ENCODE results near the gene RSPRY1.

Gene RSPRY1

DNA sequence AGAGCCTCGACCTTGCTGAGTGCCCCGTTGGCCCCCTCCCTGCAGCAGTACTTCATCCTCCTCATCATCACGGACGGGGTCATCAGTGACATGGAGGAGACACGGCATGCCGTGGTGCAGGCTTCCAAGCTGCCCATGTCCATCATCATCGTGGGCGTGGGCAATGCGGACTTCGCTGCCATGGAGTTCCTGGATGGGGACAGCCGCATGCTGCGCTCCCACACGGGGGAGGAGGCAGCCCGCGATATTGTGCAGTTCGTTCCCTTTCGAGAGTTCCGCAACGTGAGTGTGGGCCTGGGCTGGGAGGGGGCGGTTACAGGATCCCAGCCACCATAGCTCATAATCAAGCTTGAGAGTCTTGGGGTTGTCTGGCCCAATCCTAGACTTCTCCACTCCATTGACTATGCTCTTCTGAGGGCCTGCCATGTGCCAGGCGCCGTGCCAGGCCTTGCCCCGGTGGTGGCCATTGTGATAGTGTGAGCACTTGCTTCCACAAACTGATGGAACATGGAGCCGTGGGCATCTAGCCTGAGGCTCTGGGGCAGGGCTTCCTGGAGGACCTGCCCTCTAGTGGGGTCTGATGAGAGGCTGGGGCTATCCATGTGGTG is 40.0 kb upstream of the RSPRY1 start:
- Histone ChIP-seq H3K4me1 (ENCODE audit: control insufficient read depth in 1 of 2, insufficient read depth in 2 of 2, low read length in 2 of 2) (peaks cover 6 to 24% of the 10 kb centered on the region in 2 donors), H3K27ac (ENCODE audit: low read length) (no peak overlapping the region), H3K27me3 (ENCODE audit: low read depth, low read length) (no peaks in the 10 kb centered on the region)

DNA sequence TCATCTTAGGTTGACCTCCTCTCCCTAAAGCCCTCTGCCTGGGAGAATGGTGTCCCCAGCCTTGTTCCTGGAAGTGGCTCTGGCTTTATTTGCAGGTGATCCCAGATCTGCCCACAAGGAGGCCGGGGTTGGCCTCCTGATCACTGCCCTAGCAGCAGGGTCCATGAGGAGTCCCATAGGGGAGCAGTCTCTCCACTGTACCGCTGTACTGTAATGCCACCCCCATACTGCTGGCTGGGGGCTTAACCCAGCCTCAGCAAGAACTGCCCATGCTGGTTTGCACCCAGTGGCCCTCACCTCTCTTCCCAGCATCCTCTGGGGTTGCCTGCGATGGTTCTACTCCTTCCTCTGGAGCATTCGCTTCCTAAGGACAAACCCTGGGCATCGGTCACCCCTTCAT is 39.4 kb upstream of the RSPRY1 start:
- Histone ChIP-seq H3K27me3 (ENCODE audit: low read depth, low read length) (no peaks in the 10 kb centered on the region), H3K36me3 (ENCODE audit: control insufficient read depth in 1 of 2, insufficient read depth in 2 of 2, low read length in 2 of 2) (peaks cover 0 to 1% of the 10 kb centered on the region in 2 donors), H3K9me3 (ENCODE audit: control insufficient read depth in 1 of 2, low read length in 2 of 2) (no peaks in the 10 kb centered on the region), H3K4me1 (ENCODE audit: control insufficient read depth in 1 of 2, insufficient read depth in 2 of 2, low read length in 2 of 2) (peaks cover 6 to 24% of the 10 kb centered on the region in 2 donors), H3K27ac (ENCODE audit: low read length) (no peak overlapping the region), H3K4me3 (ENCODE audit: low read depth in 1 of 2, low read length in 2 of 2) (no peak overlapping the region)

More for the DNA sequence above, 40.0 kb upstream of the RSPRY1 start:
- no peaks in the 10 kb centered on the region for H3K9me3 ChIP-seq (ENCODE audit: control insufficient read depth in 1 of 2, low read length in 2 of 2)
- no peak overlapping the region for H3K4me3 ChIP-seq (ENCODE audit: low read depth in 1 of 2, low read length in 2 of 2)
- H3K36me3 ChIP-seq (ENCODE audit: control insufficient read depth in 1 of 2, insufficient read depth in 2 of 2, low read length in 2 of 2) = no peaks in the 10 kb centered on the region

DNA sequence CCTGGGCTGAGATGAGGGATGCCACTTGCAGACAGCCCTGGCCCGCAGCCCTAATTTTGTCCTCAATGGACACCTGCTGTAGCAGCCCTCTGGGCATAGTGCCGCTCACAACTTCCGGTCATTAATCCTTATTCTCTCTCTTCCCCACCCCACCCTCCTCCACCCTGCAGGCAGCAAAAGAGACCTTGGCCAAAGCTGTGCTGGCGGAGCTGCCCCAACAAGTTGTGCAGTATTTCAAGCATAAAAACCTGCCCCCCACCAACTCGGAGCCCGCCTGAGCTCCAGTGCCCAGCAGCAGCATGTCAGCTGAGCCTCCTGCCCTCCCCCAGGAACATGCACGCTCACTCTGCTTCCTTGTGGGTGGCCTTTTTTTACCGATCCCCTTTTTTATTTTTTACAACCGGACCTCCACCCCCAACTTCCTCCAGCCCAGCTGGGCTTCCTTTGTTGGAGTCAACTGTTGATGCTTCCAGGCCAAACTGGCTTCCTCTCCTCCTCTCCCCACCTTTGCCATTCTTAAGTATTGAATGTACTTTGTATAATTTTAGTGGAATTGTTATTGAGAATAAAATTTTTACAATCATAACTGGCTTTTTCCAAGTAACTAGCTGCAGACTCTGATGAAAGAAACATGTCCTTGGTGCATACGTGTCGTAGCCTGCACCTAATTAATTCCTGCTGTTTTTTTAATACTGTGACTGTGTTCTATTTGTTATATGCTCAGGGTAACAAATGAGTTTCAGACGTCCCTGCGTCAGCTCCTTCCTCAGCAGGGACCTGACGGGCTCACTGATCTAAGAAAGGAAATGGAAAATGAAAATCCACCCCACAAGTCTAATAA is 38.5 kb upstream of the RSPRY1 start:
- no peaks in the 10 kb centered on the region for H3K27me3 ChIP-seq (ENCODE audit: low read depth, low read length)
- peaks cover 2 to 6% of the 10 kb centered on the region in 2 donors for H3K36me3 ChIP-seq (ENCODE audit: control insufficient read depth in 1 of 2, insufficient read depth in 2 of 2, low read length in 2 of 2)
- no peaks in the 10 kb centered on the region for H3K9me3 ChIP-seq (ENCODE audit: control insufficient read depth in 1 of 2, low read length in 2 of 2)
- H3K27ac ChIP-seq (ENCODE audit: low read length) = no peak overlapping the region
- H3K4me1 ChIP-seq (ENCODE audit: control insufficient read depth in 1 of 2, insufficient read depth in 2 of 2, low read length in 2 of 2) = peaks cover 6 to 24% of the 10 kb centered on the region in 2 donors
- no peak overlapping the region for H3K4me3 ChIP-seq (ENCODE audit: low read depth in 1 of 2, low read length in 2 of 2)

DNA sequence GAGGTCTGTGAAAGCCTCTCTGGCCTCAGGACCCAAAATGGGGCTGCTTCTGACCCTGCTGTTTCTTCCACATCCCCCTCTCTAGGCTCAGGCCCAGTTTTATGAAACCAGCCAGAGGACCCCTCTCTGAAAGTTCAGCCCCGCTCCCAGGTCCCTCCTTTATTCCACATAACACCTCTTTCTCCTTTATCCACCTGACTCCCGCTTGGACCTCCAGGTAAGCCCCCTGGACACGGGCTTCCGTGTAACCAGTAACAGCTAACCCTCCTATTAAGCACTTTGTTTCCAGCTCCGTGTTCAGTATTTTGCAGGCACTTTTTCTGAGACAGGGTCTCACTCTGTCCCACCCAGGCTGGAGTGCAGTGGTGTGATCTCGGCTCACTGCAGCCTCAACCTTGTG is 37.6 kb upstream of the RSPRY1 start:
- Histone ChIP-seq H3K36me3 (ENCODE audit: control insufficient read depth in 1 of 2, insufficient read depth in 2 of 2, low read length in 2 of 2) (peaks cover 11 to 14% of the 10 kb centered on the region in 2 donors), H3K4me3 (ENCODE audit: low read depth in 1 of 2, low read length in 2 of 2) (no peak overlapping the region), H3K27me3 (ENCODE audit: low read depth, low read length) (no peaks in the 10 kb centered on the region), H3K4me1 (ENCODE audit: control insufficient read depth in 1 of 2, insufficient read depth in 2 of 2, low read length in 2 of 2) (peaks cover 6 to 18% of the 10 kb centered on the region in 2 donors), H3K9me3 (ENCODE audit: control insufficient read depth in 1 of 2, low read length in 2 of 2) (no peaks in the 10 kb centered on the region), H3K27ac (ENCODE audit: low read length) (no peak overlapping the region)

DNA sequence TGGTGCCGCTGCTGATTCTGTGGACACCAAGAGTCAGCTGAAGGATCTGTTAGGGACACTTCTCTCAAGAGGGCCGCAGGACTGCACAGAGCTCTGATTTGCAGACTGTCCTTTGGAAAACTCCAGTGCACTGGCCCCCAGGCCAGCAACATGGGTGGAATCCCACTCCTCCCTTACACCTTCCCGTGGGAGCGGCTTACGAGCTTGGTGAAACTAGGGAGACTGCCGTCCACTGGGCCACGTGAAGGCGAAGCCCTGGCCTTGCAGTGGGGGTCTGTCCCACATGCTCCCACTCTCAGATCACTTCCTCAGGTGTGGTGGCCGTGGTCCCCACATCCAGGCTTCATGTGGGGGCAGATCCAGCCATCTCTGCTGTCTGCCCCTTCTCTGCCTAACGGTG is 36.7 kb upstream of the RSPRY1 start:
- H3K9me3 ChIP-seq (ENCODE audit: control insufficient read depth in 1 of 2, low read length in 2 of 2) = no peaks in the 10 kb centered on the region
- peaks cover 6 to 11% of the 10 kb centered on the region in 2 donors for H3K4me1 ChIP-seq (ENCODE audit: control insufficient read depth in 1 of 2, insufficient read depth in 2 of 2, low read length in 2 of 2)
- H3K36me3 ChIP-seq (ENCODE audit: control insufficient read depth in 1 of 2, insufficient read depth in 2 of 2, low read length in 2 of 2) = peaks cover 20 to 23% of the 10 kb centered on the region in 2 donors
- no peak overlapping the region for H3K27ac ChIP-seq (ENCODE audit: low read length)
- no peaks in the 10 kb centered on the region for H3K27me3 ChIP-seq (ENCODE audit: low read depth, low read length)
- no peak overlapping the region for H3K4me3 ChIP-seq (ENCODE audit: low read depth in 1 of 2, low read length in 2 of 2)

DNA sequence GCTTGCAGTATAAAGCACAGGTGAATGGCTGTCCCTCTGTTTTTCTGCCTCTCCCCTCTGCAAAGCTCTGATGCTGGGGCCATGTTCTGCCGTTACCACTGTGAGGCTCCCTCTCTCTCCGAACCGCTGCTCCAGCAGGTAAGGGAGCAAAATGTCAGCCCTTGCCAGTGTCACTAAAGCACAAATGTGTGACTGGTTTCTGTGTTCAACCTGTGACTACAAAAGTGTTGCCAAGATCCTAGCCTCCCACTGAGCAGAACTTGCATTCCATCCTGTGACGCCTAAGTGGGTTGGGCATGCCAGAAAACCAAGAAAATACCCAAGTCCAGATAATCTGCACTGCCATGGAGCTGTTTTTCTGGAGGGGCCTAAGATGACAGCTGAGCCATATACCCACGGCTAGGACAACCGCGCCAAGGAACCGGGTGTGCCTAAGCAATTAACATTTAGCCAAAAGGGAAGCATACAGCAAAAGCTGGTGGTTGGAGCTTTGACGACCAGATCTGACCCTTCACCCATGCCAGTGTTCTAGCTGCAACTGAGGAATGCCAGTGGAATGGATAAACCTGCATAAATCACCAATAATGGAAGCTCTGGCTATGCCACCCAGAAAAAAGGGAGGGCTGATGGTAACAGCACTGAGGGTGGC is 35.3 kb upstream of the RSPRY1 start:
- Histone ChIP-seq H3K4me1 (ENCODE audit: control insufficient read depth in 1 of 2, insufficient read depth in 2 of 2, low read length in 2 of 2) (peaks cover 6 to 11% of the 10 kb centered on the region in 2 donors), H3K4me3 (ENCODE audit: low read depth in 1 of 2, low read length in 2 of 2) (no peak overlapping the region), H3K27me3 (ENCODE audit: low read depth, low read length) (no peaks in the 10 kb centered on the region), H3K9me3 (ENCODE audit: control insufficient read depth in 1 of 2, low read length in 2 of 2) (no peaks in the 10 kb centered on the region), H3K27ac (ENCODE audit: low read length) (no peak overlapping the region), H3K36me3 (ENCODE audit: control insufficient read depth in 1 of 2, insufficient read depth in 2 of 2, low read length in 2 of 2) (peaks cover 26 to 27% of the 10 kb centered on the region in 2 donors)

DNA sequence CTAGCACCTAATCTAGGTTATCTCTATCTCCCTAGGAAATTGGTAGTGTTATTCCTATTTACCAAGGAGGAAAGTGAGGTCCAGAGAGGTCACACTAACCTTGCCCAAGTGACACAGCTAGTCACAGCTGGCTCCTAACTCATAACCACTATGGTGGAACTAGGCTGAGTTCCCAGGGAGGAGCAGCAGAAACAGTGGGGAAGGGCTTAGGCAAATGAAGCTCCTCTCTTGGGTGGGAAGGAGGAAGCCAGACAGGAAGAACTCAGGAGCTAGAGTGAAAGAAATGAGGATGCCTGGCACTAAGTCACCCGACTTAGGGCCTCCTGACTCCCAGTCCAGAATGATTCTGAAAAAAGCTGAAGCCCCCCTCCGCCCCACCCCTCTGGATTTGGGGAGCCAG is 34.8 kb upstream of the RSPRY1 start:
- no peaks in the 10 kb centered on the region for H3K27me3 ChIP-seq (ENCODE audit: low read depth, low read length)
- peaks cover 27 to 31% of the 10 kb centered on the region in 2 donors for H3K36me3 ChIP-seq (ENCODE audit: control insufficient read depth in 1 of 2, insufficient read depth in 2 of 2, low read length in 2 of 2)
- no peaks in the 10 kb centered on the region for H3K9me3 ChIP-seq (ENCODE audit: control insufficient read depth in 1 of 2, low read length in 2 of 2)
- H3K27ac ChIP-seq (ENCODE audit: low read length) = no peak overlapping the region
- H3K4me3 ChIP-seq (ENCODE audit: low read depth in 1 of 2, low read length in 2 of 2) = no peak overlapping the region
- peaks cover 6 to 11% of the 10 kb centered on the region in 2 donors for H3K4me1 ChIP-seq (ENCODE audit: control insufficient read depth in 1 of 2, insufficient read depth in 2 of 2, low read length in 2 of 2)

DNA sequence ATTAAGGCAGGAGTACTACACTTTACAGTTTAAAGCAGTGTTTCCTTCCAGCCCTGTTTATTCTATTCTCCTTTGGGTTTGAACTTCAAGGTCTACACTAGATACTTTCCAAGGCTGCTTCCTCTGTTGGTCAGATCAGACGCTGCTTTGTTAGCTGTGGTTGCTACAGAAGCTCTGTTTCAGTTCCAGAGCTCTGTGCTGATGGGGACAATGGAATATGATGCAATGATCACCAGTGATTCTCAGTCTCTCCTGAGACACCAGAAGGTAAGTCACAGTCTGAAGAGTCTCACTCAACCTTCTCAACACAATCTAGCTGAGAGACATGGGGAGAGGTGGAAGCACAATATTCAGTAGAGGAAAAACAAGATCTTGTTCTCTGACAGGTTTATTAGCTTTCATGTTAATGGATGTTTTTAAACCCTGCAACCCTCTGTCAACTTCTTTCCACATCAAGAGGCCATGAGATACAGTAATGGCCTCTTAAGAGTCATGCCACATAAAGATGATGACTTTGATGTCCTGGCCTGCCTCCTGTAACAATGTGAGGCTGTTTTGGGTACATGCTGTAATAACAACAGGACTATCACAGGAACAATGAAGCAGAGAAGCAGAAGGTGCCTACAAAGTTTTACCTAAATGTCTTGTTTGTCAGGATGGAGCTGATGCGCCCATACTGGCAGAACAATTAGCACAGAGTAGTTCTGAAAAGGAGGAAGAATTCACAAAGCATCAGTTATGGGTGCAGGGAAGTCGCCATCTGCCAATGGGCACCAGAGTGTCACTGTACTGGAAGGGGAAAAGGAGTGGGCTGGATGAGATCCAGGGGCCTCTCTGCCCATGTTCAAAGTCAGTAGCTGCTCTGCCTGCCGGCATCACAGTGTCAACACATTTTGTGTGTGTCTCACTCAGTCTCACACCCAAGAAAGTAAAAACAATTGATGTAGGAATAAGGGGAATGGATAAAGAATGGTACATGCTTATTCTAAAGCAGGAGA is 33.7 kb upstream of the RSPRY1 start:
- H3K27ac ChIP-seq (ENCODE audit: low read length) = no peak overlapping the region
- H3K36me3 ChIP-seq (ENCODE audit: control insufficient read depth in 1 of 2, insufficient read depth in 2 of 2, low read length in 2 of 2) = peaks cover 27 to 39% of the 10 kb centered on the region in 2 donors
- no peak overlapping the region for H3K4me3 ChIP-seq (ENCODE audit: low read depth in 1 of 2, low read length in 2 of 2)
- no peaks in the 10 kb centered on the region for H3K9me3 ChIP-seq (ENCODE audit: control insufficient read depth in 1 of 2, low read length in 2 of 2)
- peaks cover 6 to 9% of the 10 kb centered on the region in 2 donors for H3K4me1 ChIP-seq (ENCODE audit: control insufficient read depth in 1 of 2, insufficient read depth in 2 of 2, low read length in 2 of 2)
- no peaks in the 10 kb centered on the region for H3K27me3 ChIP-seq (ENCODE audit: low read depth, low read length)

DNA sequence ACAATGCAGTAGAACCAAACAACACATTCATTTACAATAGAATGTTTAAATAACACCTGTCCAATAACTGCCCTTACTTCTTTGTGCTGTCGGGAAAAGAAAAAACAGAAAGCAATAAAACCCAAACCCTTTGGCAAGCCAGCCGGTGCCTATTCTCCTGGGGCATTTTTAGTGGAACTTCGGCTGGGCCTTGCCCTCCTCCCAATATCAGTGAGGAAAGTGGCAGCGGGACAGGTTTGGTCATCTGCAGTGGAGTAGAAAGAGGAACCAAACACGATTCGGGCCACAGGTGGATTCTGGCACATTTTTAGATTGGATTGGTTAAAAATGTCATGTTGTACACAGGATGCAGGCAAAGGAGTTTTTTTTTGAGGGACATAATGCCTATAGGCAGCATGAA is 32.3 kb upstream of the RSPRY1 start:
- no peak overlapping the region for H3K27ac ChIP-seq (ENCODE audit: low read length)
- no peaks in the 10 kb centered on the region for H3K27me3 ChIP-seq (ENCODE audit: low read depth, low read length)
- no peaks in the 10 kb centered on the region for H3K9me3 ChIP-seq (ENCODE audit: control insufficient read depth in 1 of 2, low read length in 2 of 2)
- no peak overlapping the region for H3K4me3 ChIP-seq (ENCODE audit: low read depth in 1 of 2, low read length in 2 of 2)
- no peaks in the 10 kb centered on the region for H3K4me1 ChIP-seq (ENCODE audit: control insufficient read depth in 1 of 2, insufficient read depth in 2 of 2, low read length in 2 of 2)
- H3K36me3 ChIP-seq (ENCODE audit: control insufficient read depth in 1 of 2, insufficient read depth in 2 of 2, low read length in 2 of 2) = peaks cover 30 to 41% of the 10 kb centered on the region in 2 donors

DNA sequence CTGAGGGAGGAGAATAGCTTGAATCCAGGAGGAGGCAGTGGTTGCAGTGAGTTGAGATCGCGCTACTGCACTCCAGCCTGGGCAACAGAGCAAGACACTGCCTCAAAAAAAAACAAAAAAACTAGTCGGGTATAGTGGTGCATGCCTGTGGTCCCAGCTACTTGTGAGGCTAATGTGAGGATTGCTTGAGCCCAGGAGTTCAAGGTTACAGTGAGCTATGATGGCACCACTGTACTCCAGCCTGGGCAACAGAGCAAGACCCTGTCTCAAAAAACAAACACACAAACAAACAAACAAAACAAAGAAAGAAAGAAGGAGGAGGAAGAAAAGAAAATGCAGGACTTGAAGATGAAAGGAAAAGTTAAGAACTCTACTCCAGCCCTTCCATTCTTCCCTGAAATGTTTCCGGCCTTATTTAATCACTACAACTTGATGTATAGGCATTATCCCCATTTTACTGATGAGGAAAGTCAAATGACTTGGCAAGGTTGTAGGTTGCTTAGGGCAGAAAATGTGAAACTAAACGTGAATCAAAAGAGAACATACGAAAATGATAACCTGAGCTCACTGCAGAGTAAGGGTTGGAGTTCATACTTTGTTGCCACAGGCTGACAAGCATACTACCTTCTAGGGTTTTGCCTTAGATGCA is 30.3 kb upstream of the RSPRY1 start:
- H3K4me1 ChIP-seq (ENCODE audit: control insufficient read depth in 1 of 2, insufficient read depth in 2 of 2, low read length in 2 of 2) = no peaks in the 10 kb centered on the region
- H3K27me3 ChIP-seq (ENCODE audit: low read depth, low read length) = no peaks in the 10 kb centered on the region
- H3K9me3 ChIP-seq (ENCODE audit: control insufficient read depth in 1 of 2, low read length in 2 of 2) = no peaks in the 10 kb centered on the region
- H3K4me3 ChIP-seq (ENCODE audit: low read depth in 1 of 2, low read length in 2 of 2) = no peak overlapping the region
- H3K36me3 ChIP-seq (ENCODE audit: control insufficient read depth in 1 of 2, insufficient read depth in 2 of 2, low read length in 2 of 2) = peaks cover 36 to 44% of the 10 kb centered on the region in 2 donors
- H3K27ac ChIP-seq (ENCODE audit: low read length) = no peak overlapping the region
